HEK293 (cell line): ENCODE measurements around the gene RANBP1.

Experiments used
- ATF2 ChIP-seq: fragments of 450-650 bp; formaldehyde crosslinking; IDR thresholded peaks from 2 replicates; pipeline ENCODE4 v1.5.1; 2016; ENCODE audit warnings: missing biosample characterization, missing genetic modification characterization, low read depth
- BCL11A ChIP-seq: fragments of 450-650 bp; formaldehyde crosslinking; IDR thresholded peaks from 2 replicates; pipeline ENCODE4 v1.5.1; 2016; ENCODE audit warnings: low read depth, missing biosample characterization, missing genetic modification characterization
- ELK4 ChIP-seq: IDR thresholded peaks from 2 replicates; pipeline ENCODE4 v1.6.1; 2011; ENCODE audit warnings: mild to moderate bottlenecking, low read depth, low read length, borderline replicate concordance
- HOXD13 ChIP-seq: sonication (generic); formaldehyde crosslinking; IDR thresholded peaks from 2 replicates; pipeline ENCODE4 v1.8.0; 2022; ENCODE audit warnings: missing genetic modification reagents, borderline replicate concordance
- KLF7 ChIP-seq: fragments of 450-650 bp; formaldehyde crosslinking; IDR thresholded peaks from 2 replicates; pipeline ENCODE4 v1.5.1; 2016; ENCODE audit warnings: missing biosample characterization, missing genetic modification characterization, borderline replicate concordance
- KLF9 ChIP-seq: fragments of 450-650 bp; formaldehyde crosslinking; IDR thresholded peaks from 2 replicates; pipeline ENCODE4 v1.5.1; 2016; ENCODE audit warnings: missing biosample characterization, missing genetic modification characterization, low read depth
- MEIS1 ChIP-seq: sonication (generic); formaldehyde crosslinking; IDR thresholded peaks from 2 replicates; pipeline ENCODE4 v1.8.1; 2022; ENCODE audit warnings: missing genetic modification reagents, mild to moderate bottlenecking, borderline replicate concordance
- MYNN ChIP-seq: fragments of 450-650 bp; formaldehyde crosslinking; IDR thresholded peaks from 2 replicates; pipeline ENCODE4 v1.5.1; 2016; ENCODE audit warnings: missing biosample characterization, missing genetic modification characterization, borderline replicate concordance
- ZBTB17 ChIP-seq: fragments of 450-650 bp; formaldehyde crosslinking; IDR thresholded peaks from 2 replicates; pipeline ENCODE4 v1.5.1; 2016; ENCODE audit warnings: missing biosample characterization, missing genetic modification characterization
- ZFP3 ChIP-seq: fragments of 450-650 bp; formaldehyde crosslinking; IDR thresholded peaks from 2 replicates; pipeline ENCODE4 v1.5.1; 2016; ENCODE audit warnings: low read depth, missing biosample characterization, missing genetic modification characterization
- ZNF157 ChIP-seq: fragments of 450-650 bp; formaldehyde crosslinking; IDR thresholded peaks from 2 replicates; pipeline ENCODE4 v1.5.1; 2016; ENCODE audit warnings: missing biosample characterization, missing genetic modification characterization
- ZNF2 ChIP-seq: fragments of 450-650 bp; formaldehyde crosslinking; IDR thresholded peaks from 2 replicates; pipeline ENCODE4 v1.5.1; 2016; ENCODE audit warnings: missing biosample characterization, missing genetic modification characterization
- ZNF214 ChIP-seq: fragments of 450-650 bp; formaldehyde crosslinking; IDR thresholded peaks from 2 replicates; pipeline ENCODE4 v1.5.1; 2017; ENCODE audit warnings: missing biosample characterization, mild to moderate bottlenecking, missing genetic modification characterization, borderline replicate concordance
- ZNF23 ChIP-seq: fragments of 450-650 bp; formaldehyde crosslinking; IDR thresholded peaks from 2 replicates; pipeline ENCODE4 v1.5.1; 2016; ENCODE audit warnings: missing biosample characterization, missing genetic modification characterization, borderline replicate concordance
- ZNF311 ChIP-seq: fragments of 450-650 bp; formaldehyde crosslinking; IDR thresholded peaks from 2 replicates; pipeline ENCODE4 v1.5.1; 2017; ENCODE audit warnings: missing biosample characterization, missing genetic modification characterization, borderline replicate concordance
- ZNF341 ChIP-seq: fragments of 450-650 bp; formaldehyde crosslinking; IDR thresholded peaks from 2 replicates; pipeline ENCODE4; 2016; ENCODE audit warnings: low read depth, missing biosample characterization, missing genetic modification characterization
- ZNF600 ChIP-seq: fragments of 450-650 bp; formaldehyde crosslinking; IDR thresholded peaks from 2 replicates; pipeline ENCODE4 v1.5.1; 2016; ENCODE audit warnings: missing biosample characterization, missing genetic modification characterization
- ZNF664 ChIP-seq: fragments of 450-650 bp; formaldehyde crosslinking; IDR thresholded peaks from 2 replicates; pipeline ENCODE4 v1.5.1; 2016; ENCODE audit warnings: missing biosample characterization, missing genetic modification characterization
- ZNF791 ChIP-seq: fragments of 450-650 bp; formaldehyde crosslinking; IDR thresholded peaks from 2 replicates; pipeline ENCODE4 v1.5.1; 2016; ENCODE audit warnings: missing biosample characterization, missing genetic modification characterization
- ZNF837 ChIP-seq: fragments of 450-650 bp; formaldehyde crosslinking; IDR thresholded peaks from 2 replicates; pipeline ENCODE4 v1.5.1; 2016; ENCODE audit warnings: missing biosample characterization, missing genetic modification characterization
- ZNF843 ChIP-seq: fragments of 450-650 bp; formaldehyde crosslinking; IDR thresholded peaks from 2 replicates; pipeline ENCODE4 v1.5.1; 2016; ENCODE audit warnings: missing biosample characterization, missing genetic modification characterization
- ZSCAN16 ChIP-seq: fragments of 450-650 bp; formaldehyde crosslinking; IDR thresholded peaks from 2 replicates; pipeline ENCODE4 v1.5.1; 2016; ENCODE audit warnings: missing biosample characterization, missing genetic modification characterization
- ZSCAN4 ChIP-seq: fragments of 450-650 bp; formaldehyde crosslinking; IDR thresholded peaks from 2 replicates; pipeline ENCODE4 v1.5.1; 2017; ENCODE audit warnings: missing biosample characterization, missing genetic modification characterization
- TF ChIP-seq, protein P1 (sequence below): fragments of 450-650 bp; formaldehyde crosslinking; IDR thresholded peaks from 2 replicates; pipeline ENCODE4 v1.5.1; 2017; ENCODE audit warnings: missing biosample characterization, missing genetic modification characterization
- TF ChIP-seq, protein P2 (sequence below): fragments of 450-650 bp; formaldehyde crosslinking; IDR thresholded peaks from 2 replicates; pipeline ENCODE4 v1.5.1; 2017; ENCODE audit warnings: missing biosample characterization, missing genetic modification characterization
- TF ChIP-seq, protein P3 (sequence below): fragments of 450-650 bp; formaldehyde crosslinking; IDR thresholded peaks from 2 replicates; pipeline ENCODE4 v1.5.1; 2016; ENCODE audit warnings: missing biosample characterization, missing genetic modification characterization
- TF ChIP-seq, protein P4 (sequence below): fragments of 450-650 bp; formaldehyde crosslinking; IDR thresholded peaks from 2 replicates; pipeline ENCODE4 v1.5.1; 2016; ENCODE audit warnings: missing biosample characterization, missing genetic modification characterization

Gene RANBP1

DNA sequence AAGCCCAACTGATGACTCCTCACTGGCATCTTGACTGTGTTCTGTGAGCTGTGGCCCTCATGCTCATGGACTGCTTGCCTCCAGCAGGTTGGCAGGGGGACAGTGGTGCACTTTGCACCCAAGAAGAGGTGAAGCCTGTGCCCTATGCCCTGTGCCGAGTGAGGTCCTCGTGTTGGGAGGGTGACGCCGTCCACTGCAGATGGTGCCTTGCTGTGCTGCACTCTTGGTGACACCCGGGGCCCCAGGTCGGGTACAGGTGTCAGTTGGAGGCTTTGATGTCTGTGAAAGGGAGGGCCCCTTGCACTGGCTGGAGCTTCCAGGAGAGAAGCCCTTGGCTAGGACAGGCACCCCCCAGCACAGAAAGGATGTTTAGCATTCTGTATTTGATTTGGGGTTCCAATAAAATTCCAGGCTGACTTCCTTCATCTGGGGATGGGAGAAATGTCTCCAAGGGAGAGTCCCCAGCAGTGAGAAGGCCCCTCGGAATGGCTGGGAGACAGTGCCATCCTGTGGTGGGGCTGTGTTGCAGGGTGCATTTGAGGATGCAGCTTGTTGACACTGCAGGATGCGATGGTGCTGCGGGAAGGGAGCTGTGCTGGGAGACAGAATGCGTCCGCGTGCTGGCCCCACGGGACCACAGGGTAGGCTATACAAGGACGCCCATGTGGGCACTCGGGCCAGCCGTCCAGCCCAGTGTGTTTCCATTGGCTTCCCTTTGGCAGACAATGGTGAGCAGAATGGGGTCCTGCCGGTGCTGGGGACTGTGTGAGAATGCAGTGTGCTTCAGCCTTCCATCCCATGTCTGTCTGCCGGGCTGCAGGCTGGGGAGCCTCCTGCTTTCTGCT, 13.2 kb downstream of the RANBP1 start (continued):
- TF ChIP-seq MYNN (tag by site-specific recombination), result no peak
- TF ChIP-seq ZNF600, result peak; percentile 84
- no peak for TF ChIP-seq ZFP3 (tag by site-specific recombination)
- no peak for TF ChIP-seq ELK4
- no peak for TF ChIP-seq ZNF157 (tag by site-specific recombination)
- TF ChIP-seq, protein P1, sequence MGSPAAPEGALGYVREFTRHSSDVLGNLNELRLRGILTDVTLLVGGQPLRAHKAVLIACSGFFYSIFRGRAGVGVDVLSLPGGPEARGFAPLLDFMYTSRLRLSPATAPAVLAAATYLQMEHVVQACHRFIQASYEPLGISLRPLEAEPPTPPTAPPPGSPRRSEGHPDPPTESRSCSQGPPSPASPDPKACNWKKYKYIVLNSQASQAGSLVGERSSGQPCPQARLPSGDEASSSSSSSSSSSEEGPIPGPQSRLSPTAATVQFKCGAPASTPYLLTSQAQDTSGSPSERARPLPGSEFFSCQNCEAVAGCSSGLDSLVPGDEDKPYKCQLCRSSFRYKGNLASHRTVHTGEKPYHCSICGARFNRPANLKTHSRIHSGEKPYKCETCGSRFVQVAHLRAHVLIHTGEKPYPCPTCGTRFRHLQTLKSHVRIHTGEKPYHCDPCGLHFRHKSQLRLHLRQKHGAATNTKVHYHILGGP (tag by site-specific recombination), result no peak
- TF ChIP-seq, protein P2, sequence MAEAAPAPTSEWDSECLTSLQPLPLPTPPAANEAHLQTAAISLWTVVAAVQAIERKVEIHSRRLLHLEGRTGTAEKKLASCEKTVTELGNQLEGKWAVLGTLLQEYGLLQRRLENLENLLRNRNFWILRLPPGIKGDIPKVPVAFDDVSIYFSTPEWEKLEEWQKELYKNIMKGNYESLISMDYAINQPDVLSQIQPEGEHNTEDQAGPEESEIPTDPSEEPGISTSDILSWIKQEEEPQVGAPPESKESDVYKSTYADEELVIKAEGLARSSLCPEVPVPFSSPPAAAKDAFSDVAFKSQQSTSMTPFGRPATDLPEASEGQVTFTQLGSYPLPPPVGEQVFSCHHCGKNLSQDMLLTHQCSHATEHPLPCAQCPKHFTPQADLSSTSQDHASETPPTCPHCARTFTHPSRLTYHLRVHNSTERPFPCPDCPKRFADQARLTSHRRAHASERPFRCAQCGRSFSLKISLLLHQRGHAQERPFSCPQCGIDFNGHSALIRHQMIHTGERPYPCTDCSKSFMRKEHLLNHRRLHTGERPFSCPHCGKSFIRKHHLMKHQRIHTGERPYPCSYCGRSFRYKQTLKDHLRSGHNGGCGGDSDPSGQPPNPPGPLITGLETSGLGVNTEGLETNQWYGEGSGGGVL, result no peak
- TF ChIP-seq, protein P3, sequence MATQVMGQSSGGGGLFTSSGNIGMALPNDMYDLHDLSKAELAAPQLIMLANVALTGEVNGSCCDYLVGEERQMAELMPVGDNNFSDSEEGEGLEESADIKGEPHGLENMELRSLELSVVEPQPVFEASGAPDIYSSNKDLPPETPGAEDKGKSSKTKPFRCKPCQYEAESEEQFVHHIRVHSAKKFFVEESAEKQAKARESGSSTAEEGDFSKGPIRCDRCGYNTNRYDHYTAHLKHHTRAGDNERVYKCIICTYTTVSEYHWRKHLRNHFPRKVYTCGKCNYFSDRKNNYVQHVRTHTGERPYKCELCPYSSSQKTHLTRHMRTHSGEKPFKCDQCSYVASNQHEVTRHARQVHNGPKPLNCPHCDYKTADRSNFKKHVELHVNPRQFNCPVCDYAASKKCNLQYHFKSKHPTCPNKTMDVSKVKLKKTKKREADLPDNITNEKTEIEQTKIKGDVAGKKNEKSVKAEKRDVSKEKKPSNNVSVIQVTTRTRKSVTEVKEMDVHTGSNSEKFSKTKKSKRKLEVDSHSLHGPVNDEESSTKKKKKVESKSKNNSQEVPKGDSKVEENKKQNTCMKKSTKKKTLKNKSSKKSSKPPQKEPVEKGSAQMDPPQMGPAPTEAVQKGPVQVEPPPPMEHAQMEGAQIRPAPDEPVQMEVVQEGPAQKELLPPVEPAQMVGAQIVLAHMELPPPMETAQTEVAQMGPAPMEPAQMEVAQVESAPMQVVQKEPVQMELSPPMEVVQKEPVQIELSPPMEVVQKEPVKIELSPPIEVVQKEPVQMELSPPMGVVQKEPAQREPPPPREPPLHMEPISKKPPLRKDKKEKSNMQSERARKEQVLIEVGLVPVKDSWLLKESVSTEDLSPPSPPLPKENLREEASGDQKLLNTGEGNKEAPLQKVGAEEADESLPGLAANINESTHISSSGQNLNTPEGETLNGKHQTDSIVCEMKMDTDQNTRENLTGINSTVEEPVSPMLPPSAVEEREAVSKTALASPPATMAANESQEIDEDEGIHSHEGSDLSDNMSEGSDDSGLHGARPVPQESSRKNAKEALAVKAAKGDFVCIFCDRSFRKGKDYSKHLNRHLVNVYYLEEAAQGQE, result no peak
- no peak for TF ChIP-seq ZNF311 (tag by site-specific recombination)
- TF ChIP-seq ZNF843, result no peak
- TF ChIP-seq ATF2 (tag by site-specific recombination), result no peak
- TF ChIP-seq, protein P4, sequence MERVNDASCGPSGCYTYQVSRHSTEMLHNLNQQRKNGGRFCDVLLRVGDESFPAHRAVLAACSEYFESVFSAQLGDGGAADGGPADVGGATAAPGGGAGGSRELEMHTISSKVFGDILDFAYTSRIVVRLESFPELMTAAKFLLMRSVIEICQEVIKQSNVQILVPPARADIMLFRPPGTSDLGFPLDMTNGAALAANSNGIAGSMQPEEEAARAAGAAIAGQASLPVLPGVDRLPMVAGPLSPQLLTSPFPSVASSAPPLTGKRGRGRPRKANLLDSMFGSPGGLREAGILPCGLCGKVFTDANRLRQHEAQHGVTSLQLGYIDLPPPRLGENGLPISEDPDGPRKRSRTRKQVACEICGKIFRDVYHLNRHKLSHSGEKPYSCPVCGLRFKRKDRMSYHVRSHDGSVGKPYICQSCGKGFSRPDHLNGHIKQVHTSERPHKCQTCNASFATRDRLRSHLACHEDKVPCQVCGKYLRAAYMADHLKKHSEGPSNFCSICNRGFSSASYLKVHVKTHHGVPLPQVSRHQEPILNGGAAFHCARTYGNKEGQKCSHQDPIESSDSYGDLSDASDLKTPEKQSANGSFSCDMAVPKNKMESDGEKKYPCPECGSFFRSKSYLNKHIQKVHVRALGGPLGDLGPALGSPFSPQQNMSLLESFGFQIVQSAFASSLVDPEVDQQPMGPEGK (tag by site-specific recombination), result peak; percentile 73
- no peak for TF ChIP-seq ZNF341 (tag by site-specific recombination)
- TF ChIP-seq KLF7 (tag by site-specific recombination), result no peak
- TF ChIP-seq ZNF664 (tag by site-specific recombination), result no peak
- no peak for TF ChIP-seq ZSCAN4 (tag by site-specific recombination)
- TF ChIP-seq MEIS1 (CRISPR knock-in tag), result no peak
- no peak for TF ChIP-seq ZNF214 (tag by site-specific recombination)
- TF ChIP-seq ZBTB17 (tag by site-specific recombination), result peak; percentile 62
- no peak for TF ChIP-seq ZSCAN16
- TF ChIP-seq BCL11A (tag by site-specific recombination), result no peak
- TF ChIP-seq ZNF791 (tag by site-specific recombination), result no peak
- TF ChIP-seq HOXD13 (CRISPR knock-in tag), result no peak
- TF ChIP-seq ZNF837 (tag by site-specific recombination), result no peak
- TF ChIP-seq ZNF2, result peak; percentile 32
- TF ChIP-seq KLF9 (tag by site-specific recombination), result no peak
- TF ChIP-seq ZNF23 (tag by site-specific recombination), result no peak
